ENCODE measurements around the gene CRYBG3.
A peak's percentile ranks its signal among the peaks of the same experiment; 100 is the strongest.

The CRYBG3 gene

GRCh38 chr3:97821774-97822358, at the start of gene CRYBG3:
TSS of gene CRYBG3 (plus strand) at chr3:97822011. CDS start at chr3:97822207, 196 bp downstream.
- peak within 1 kb of the TSS; percentile 90 to 98 for H3K4me3 Mint-ChIP-seq
- H3K36me3 Mint-ChIP-seq = no peaks in the 10 kb centered on the region
- peaks cover 11 to 24% of the 10 kb centered on the region in 2 donors for H3K4me1 Mint-ChIP-seq
- peak within 1 kb of the TSS; percentile 83 for H3K27ac Mint-ChIP-seq
- DNase-seq (peak; percentile 79), ATAC-seq (replicated peaks) (peak; percentile 98)
- no peaks in the 10 kb centered on the region for H3K9me3 Mint-ChIP-seq
- H3K27me3 Mint-ChIP-seq = peaks cover 13 to 26% of the 10 kb centered on the region in 2 donors

GRCh38 chr3:97772926-97773325, 48.9 kb upstream of the CRYBG3 start:
- Mint-ChIP-seq H3K27me3 (no peaks in the 10 kb centered on the region), H3K4me3 (no peak overlapping the region), H3K4me1 (no peaks in the 10 kb centered on the region), H3K27ac (no peak overlapping the region), H3K36me3 (peaks cover 21 to 46% of the 10 kb centered on the region in 2 donors), H3K9me3 (peaks cover 0 to 2% of the 10 kb centered on the region in 2 donors)
- ATAC-seq (replicated peaks) (no peak), DNase-seq (no peak)

- Mint-ChIP-seq H3K36me3 (peaks cover 9 to 13% of the 10 kb centered on the region in 2 donors), H3K27ac (no peak overlapping the region), H3K27me3 (no peaks in the 10 kb centered on the region), H3K4me1 (no peaks in the 10 kb centered on the region), H3K9me3 (no peaks in the 10 kb centered on the region), H3K4me3 (no peak overlapping the region)
- ATAC-seq (replicated peaks) (no peak), DNase-seq (no peak)
These were observed 43.7 kb upstream of the CRYBG3 start for GRCh38 chr3:97778152-97778551.

- DNase-seq = no peak
- H3K4me1 Mint-ChIP-seq = no peaks in the 10 kb centered on the region
- no peak overlapping the region for H3K4me3 Mint-ChIP-seq
- H3K27me3 Mint-ChIP-seq = no peaks in the 10 kb centered on the region
- H3K9me3 Mint-ChIP-seq = no peaks in the 10 kb centered on the region
- ATAC-seq (replicated peaks) = peak in 1 of 2 donors; percentile 47
- H3K36me3 Mint-ChIP-seq = no peaks in the 10 kb centered on the region
- no peak overlapping the region for H3K27ac Mint-ChIP-seq
These were observed 28.3 kb upstream of the CRYBG3 start for GRCh38 chr3:97793420-97794019.

GRCh38 chr3:97795951-97796350, 25.9 kb upstream of the CRYBG3 start:
- no peaks in the 10 kb centered on the region for H3K36me3 Mint-ChIP-seq
- no peak overlapping the region for H3K27ac Mint-ChIP-seq
- no peaks in the 10 kb centered on the region for H3K9me3 Mint-ChIP-seq
- ATAC-seq (replicated peaks) = no peak
- DNase-seq = no peak
- H3K27me3 Mint-ChIP-seq = no peaks in the 10 kb centered on the region
- no peaks in the 10 kb centered on the region for H3K4me1 Mint-ChIP-seq
- no peak overlapping the region for H3K4me3 Mint-ChIP-seq

GRCh38 chr3:97804471-97804870, 17.3 kb upstream of the CRYBG3 start:
- DNase-seq (no peak), ATAC-seq (replicated peaks) (no peak)
- no peaks in the 10 kb centered on the region for H3K9me3 Mint-ChIP-seq
- H3K4me3 Mint-ChIP-seq = no peak overlapping the region
- no peaks in the 10 kb centered on the region for H3K36me3 Mint-ChIP-seq
- no peaks in the 10 kb centered on the region for H3K27me3 Mint-ChIP-seq
- H3K4me1 Mint-ChIP-seq = no peaks in the 10 kb centered on the region
- no peak overlapping the region for H3K27ac Mint-ChIP-seq

GRCh38 chr3:97810779-97811390, 10.9 kb upstream of the CRYBG3 start:
- no peak for ATAC-seq (replicated peaks)
- no peak overlapping the region for H3K4me3 Mint-ChIP-seq
- H3K36me3 Mint-ChIP-seq = no peaks in the 10 kb centered on the region
- H3K9me3 Mint-ChIP-seq = no peaks in the 10 kb centered on the region
- no peaks in the 10 kb centered on the region for H3K27me3 Mint-ChIP-seq
- no peak overlapping the region for H3K27ac Mint-ChIP-seq
- DNase-seq = no peak
- peaks cover 0 to 5% of the 10 kb centered on the region in 2 donors for H3K4me1 Mint-ChIP-seq

GRCh38 chr3:97815149-97815917, 6.5 kb upstream of the CRYBG3 start:
- Mint-ChIP-seq H3K27me3 (peaks cover 0 to 16% of the 10 kb centered on the region in 2 donors), H3K27ac (peak overlapping the region; percentile 59), H3K4me1 (peaks cover 0 to 5% of the 10 kb centered on the region in 2 donors), H3K9me3 (no peaks in the 10 kb centered on the region), H3K36me3 (no peaks in the 10 kb centered on the region), H3K4me3 (no peak overlapping the region)
- DNase-seq = no peak
- ATAC-seq (replicated peaks) = peak; percentile 50 to 56

- Mint-ChIP-seq H3K36me3 (no peaks in the 10 kb centered on the region), H3K27me3 (peaks cover 5 to 16% of the 10 kb centered on the region in 2 donors), H3K4me3 (no peak overlapping the region), H3K4me1 (peaks cover 4 to 11% of the 10 kb centered on the region in 2 donors), H3K27ac (no peak overlapping the region), H3K9me3 (no peaks in the 10 kb centered on the region)
- no peak for ATAC-seq (replicated peaks)
- no peak for DNase-seq
These were observed 5.0 kb upstream of the CRYBG3 start for GRCh38 chr3:97816811-97817210.

GRCh38 chr3:97817965-97818364, 3.8 kb upstream of the CRYBG3 start:
- Mint-ChIP-seq H3K9me3 (no peaks in the 10 kb centered on the region), H3K4me1 (peaks cover 7 to 19% of the 10 kb centered on the region in 2 donors), H3K27ac (no peak overlapping the region), H3K36me3 (no peaks in the 10 kb centered on the region), H3K27me3 (peaks cover 11 to 16% of the 10 kb centered on the region in 2 donors), H3K4me3 (no peak overlapping the region)
- no peak for ATAC-seq (replicated peaks)
- DNase-seq = no peak

GRCh38 chr3:97820780-97821179, 1.0 kb upstream of the CRYBG3 start:
- ATAC-seq (replicated peaks) = no peak
- H3K9me3 Mint-ChIP-seq = no peaks in the 10 kb centered on the region
- no peak overlapping the region for H3K27ac Mint-ChIP-seq
- H3K4me1 Mint-ChIP-seq = peaks cover 11 to 24% of the 10 kb centered on the region in 2 donors
- H3K4me3 Mint-ChIP-seq = peak overlapping the region; percentile 90 to 98
- no peak for DNase-seq
- H3K36me3 Mint-ChIP-seq = no peaks in the 10 kb centered on the region
- H3K27me3 Mint-ChIP-seq = peaks cover 16 to 26% of the 10 kb centered on the region in 2 donors

- Mint-ChIP-seq H3K4me1 (peaks cover 11 to 24% of the 10 kb centered on the region in 2 donors), H3K9me3 (no peaks in the 10 kb centered on the region), H3K27ac (peak overlapping the region; percentile 51), H3K4me3 (peak overlapping the region; percentile 90 to 98), H3K27me3 (peaks cover 16 to 26% of the 10 kb centered on the region in 2 donors), H3K36me3 (no peaks in the 10 kb centered on the region)
- ATAC-seq (replicated peaks) (peak; percentile 40 to 41), DNase-seq (no peak)
These were observed 481 bp upstream of the CRYBG3 start for GRCh38 chr3:97821287-97821773.

GRCh38 chr3:97822359-97822775, 556 bp downstream of the CRYBG3 start:
- DNase-seq (peak; percentile 5), ATAC-seq (replicated peaks) (peak; percentile 45 to 48)
- H3K36me3 Mint-ChIP-seq = no peaks in the 10 kb centered on the region
- H3K9me3 Mint-ChIP-seq = no peaks in the 10 kb centered on the region
- peak overlapping the region; percentile 90 to 98 for H3K4me3 Mint-ChIP-seq
- peak overlapping the region; percentile 83 for H3K27ac Mint-ChIP-seq
- peaks cover 10 to 26% of the 10 kb centered on the region in 2 donors for H3K27me3 Mint-ChIP-seq
- H3K4me1 Mint-ChIP-seq = peaks cover 11 to 24% of the 10 kb centered on the region in 2 donors
